Right lobe of liver (tissue), 6 donors: ENCODE measurements around the gene MAPRE2. TPM values are rescaled to one million over a fixed set of nuclear protein-coding genes. Genes with fewer than 3 reads are reported as not detected.
A peak's percentile ranks its signal among the peaks of the same experiment; 100 is the strongest.

ENCODE experiments used
- ATAC-seq, 4 donors: fragments of 200-7000 bp; cut with Tn5 transposase; one replicate each; pipeline ENCODE4 v1.9.1; 2020; ENCODE audit warnings: mild to moderate bottlenecking in 4 of 4, moderate library complexity in 4 of 4
- DNase-seq, 3 donors: peaks; one replicate each; pipeline ENCODE4 v3.0.0-alpha.2; 2020
- H3K27ac ChIP-seq, 3 donors: fragments of 200-600 bp; one replicate each; pipeline ENCODE4 v1.8.0; 2022
- H3K27me3 ChIP-seq, 2 donors: fragments of 200-600 bp; one replicate each; pipeline ENCODE4 v1.8.0; 2022
- H3K36me3 ChIP-seq, 4 donors: fragments of 200-600 bp; sonication (generic) in 1 of 4; one replicate each; pipeline versions ENCODE4 v1.5.1 to v1.8.0; 2017 to 2022; ENCODE audit warnings: control low read depth in 1 of 4
- H3K4me1 ChIP-seq, 4 donors: fragments of 200-600 bp; sonication (generic) in 1 of 4; one replicate each; pipeline versions ENCODE4 v1.5.1 to v1.8.0; 2017 to 2022; ENCODE audit warnings: control low read depth in 1 of 4
- H3K4me3 ChIP-seq, 3 donors: fragments of 200-600 bp; one replicate each; pipeline ENCODE4 v1.8.0; 2022
- H3K9me3 ChIP-seq, 4 donors: fragments of 200-600 bp; sonication (generic) in 1 of 4; one replicate each; pipeline versions ENCODE4 v1.5.1 to v1.8.0; 2017 to 2022; ENCODE audit warnings: control low read depth in 1 of 4
- CTCF ChIP-seq, 4 donors: fragments of 200-600 bp in 3 of 4; fragments of 450-650 bp in 1 of 4; IDR thresholded peaks; one replicate each; pipeline versions ENCODE4 v1.5.1 to v1.8.0; 2016 to 2022; ENCODE audit warnings: antibody characterized with exemption in 4 of 4, mild to moderate bottlenecking in 2 of 4
- POLR2A ChIP-seq: fragments of 450-650 bp; IDR thresholded peaks from one replicate; pipeline ENCODE4 v1.6.1; 2017; ENCODE audit warnings: antibody characterized with exemption, mild to moderate bottlenecking
- WGBS: methylation state at CpG from one replicate; pipeline ENCODE4 v1.1.6; 2018; ENCODE audit warnings: low coverage, low lambda C conversion rate; ENCODE audit not compliant: insufficient coverage; ENCODE audit errors: missing lambda C conversion rate; 5-methylcytosine and 5-hydroxymethylcytosine counted together
- intact Hi-C, 2 donors: fragments of 100-400 bp; cut with DNase I; formaldehyde crosslinking; loops; one replicate each; pipeline versions ENCODE4 v1.11.2 to v1.14.1; 2022
- total RNA-seq, 6 experiments: library from RNA; depleted of rRNA in 2 of 6; stranded (reverse); fragments of >200 nt in 2 of 6; fragmentation: NEBNext Ultra II Directional in 3 of 6; extraction: Animal tissue kit (Norgen Biotek cat#: 25700) in 3 of 6; gene quantifications; one replicate each; pipeline versions ENCODE4 v1.1.0 to v1.2.4, GENCODE V29; 2016 to 2023
- donor health status: DM: no; HTN: yes; CAD: no.
- donor health status: DM: no; HTN: no; CAD: no.
- donor health status: DM: no; HTN: no; CAD: no.
- donor health status: DM: no; HTN: yes; CAD: no.
- donor health status: DM: no; HTN: yes; CAD: no.

Gene MAPRE2
- total RNA-seq, 6 experiments from 2014 or later, result 17.0 to 25.9 (median 21.5) TPM

DNA sequence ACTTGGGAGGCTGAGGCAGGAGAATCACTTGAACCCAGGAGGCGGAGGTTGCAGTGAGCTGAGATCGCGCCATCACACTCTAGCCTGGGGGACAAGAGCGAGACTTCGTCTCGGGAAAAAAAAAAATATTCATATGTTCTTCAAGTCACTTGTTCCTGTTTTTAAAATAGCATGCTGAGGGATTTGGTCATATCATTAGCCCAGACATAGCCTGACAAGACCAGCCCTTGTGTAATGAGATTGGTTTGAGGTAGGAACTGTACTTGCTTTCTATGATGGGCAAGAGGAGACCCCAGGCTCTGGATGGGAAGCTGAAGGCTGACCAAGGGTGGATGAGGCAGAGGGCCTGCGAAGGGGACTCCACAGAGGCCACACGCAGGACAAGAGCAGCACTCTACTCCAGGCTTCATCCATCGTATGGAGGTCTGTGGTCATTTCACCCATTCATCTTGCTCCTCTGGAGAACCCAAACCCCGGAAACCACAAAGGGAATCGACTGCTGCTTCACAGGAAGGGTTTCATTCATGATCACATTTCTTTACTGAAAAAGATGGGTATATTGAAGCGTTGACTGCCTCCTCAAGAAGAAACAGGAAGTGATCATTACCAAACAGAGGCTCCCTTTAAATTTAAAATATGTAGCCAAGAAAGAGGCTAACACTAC lies 112.5 kb downstream of the MAPRE2 start:
- no peak overlapping the region for H3K4me3 ChIP-seq
- no peak overlapping the region for H3K27ac ChIP-seq
- no peak for TF ChIP-seq POLR2A
- TF ChIP-seq CTCF (IDR thresholded peaks at IDR 0.05), result no peak
- ATAC-seq (no peak), DNase-seq (no peak)
- no peaks in the 10 kb centered on the region for H3K36me3 ChIP-seq
- 59% methylated on average over 6 of the region's 12 CpGs for WGBS
- no peaks in the 10 kb centered on the region for H3K9me3 ChIP-seq
- intact Hi-C loops, result no loop called here
- H3K27me3 ChIP-seq, result no peaks in the 10 kb centered on the region
- H3K4me1 ChIP-seq, result no peaks in the 10 kb centered on the region

- intact Hi-C loops, result no loop called here
Observed at GRCh38 chr18:35155398-35156117, 114.3 kb downstream of the MAPRE2 start.

DNA sequence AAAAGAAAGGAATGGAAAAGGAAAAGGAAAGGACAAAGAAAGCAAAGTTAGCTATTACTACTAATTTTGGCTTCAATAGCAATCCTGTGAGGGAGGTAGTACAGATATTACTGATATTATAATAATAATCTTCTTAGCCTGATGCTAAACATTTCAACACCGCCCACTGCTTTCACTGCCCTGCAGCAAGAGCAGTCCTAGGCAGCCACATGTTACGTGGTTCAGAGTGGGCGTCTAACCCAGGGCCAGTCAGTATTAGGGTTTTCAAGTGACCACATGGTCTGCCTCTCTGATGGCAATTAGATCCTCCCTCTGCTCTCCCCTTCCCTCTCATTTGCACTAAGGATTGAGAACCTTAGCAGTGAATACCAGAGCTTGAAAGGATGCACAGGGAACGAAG lies 116.0 kb downstream of the MAPRE2 start:
- no peak for TF ChIP-seq CTCF (IDR thresholded peaks at IDR 0.05)
- TF ChIP-seq POLR2A, result no peak

More at GRCh38 chr18:35155398-35156117, 114.3 kb downstream of the MAPRE2 start:
- Histone ChIP-seq H3K4me1 (no peaks in the 10 kb centered on the region), H3K9me3 (no peaks in the 10 kb centered on the region), H3K36me3 (no peaks in the 10 kb centered on the region), H3K27ac (no peak overlapping the region), H3K4me3 (no peak overlapping the region), H3K27me3 (no peaks in the 10 kb centered on the region)
- no peak for TF ChIP-seq CTCF (IDR thresholded peaks at IDR 0.05)
- no peak for TF ChIP-seq POLR2A
- ATAC-seq (peak in 1 of 4 donors; percentile 14), DNase-seq (no peak)
- WGBS, result 32% methylated on average over 6 of the region's 8 CpGs

DNA sequence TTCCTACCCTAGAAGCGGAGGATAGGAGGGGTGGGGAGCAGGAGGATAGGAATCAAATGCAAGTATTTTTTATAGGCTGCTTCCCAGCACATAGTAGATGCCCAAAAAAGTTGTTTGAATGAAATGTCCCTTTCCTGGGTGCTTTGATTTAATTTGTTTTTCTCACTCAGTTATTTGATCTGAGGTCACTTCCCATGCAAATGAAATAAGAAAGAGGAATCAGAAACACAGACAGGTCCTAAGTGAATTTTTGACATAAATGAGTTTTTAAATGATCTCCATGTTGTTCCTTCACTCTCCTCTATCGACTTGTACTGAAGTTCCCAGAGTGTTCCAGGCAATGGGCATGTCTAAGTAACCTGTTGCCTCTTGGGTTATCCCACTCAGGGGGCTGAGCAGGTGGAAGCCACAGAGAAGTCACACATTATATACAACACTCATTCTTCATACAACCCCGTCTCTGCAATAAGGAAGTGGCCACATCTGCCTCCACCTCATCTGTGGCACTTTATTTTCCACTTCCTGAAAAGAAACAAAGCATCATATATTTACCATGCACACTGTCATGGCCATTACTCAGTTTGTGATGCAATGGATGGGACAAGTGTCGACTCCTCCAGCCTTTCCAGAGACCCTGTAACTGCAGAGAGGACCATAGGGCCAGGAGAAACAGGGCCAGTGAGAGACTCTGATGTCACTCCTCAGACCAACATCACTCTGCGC lies 117.7 kb downstream of the MAPRE2 start:
- intact Hi-C loops, result no loop called here
- Histone ChIP-seq H3K9me3 (no peaks in the 10 kb centered on the region), H3K27me3 (no peaks in the 10 kb centered on the region), H3K27ac (no peak overlapping the region), H3K4me1 (no peaks in the 10 kb centered on the region), H3K4me3 (no peak overlapping the region), H3K36me3 (no peaks in the 10 kb centered on the region)
- TF ChIP-seq POLR2A (no peak), CTCF (IDR thresholded peaks at IDR 0.05) (no peak)
- DNase-seq (no peak), ATAC-seq (peak in 1 of 4 donors; percentile 30)
- WGBS, result 54% methylated on average over 5 of the region's 5 CpGs

More for the DNA sequence above, 116.0 kb downstream of the MAPRE2 start:
- intact Hi-C loops, result no loop called here
- DNase-seq (no peak), ATAC-seq (no peak)
- Histone ChIP-seq H3K27me3 (no peaks in the 10 kb centered on the region), H3K4me3 (no peak overlapping the region), H3K4me1 (no peaks in the 10 kb centered on the region), H3K9me3 (no peaks in the 10 kb centered on the region), H3K27ac (no peak overlapping the region), H3K36me3 (no peaks in the 10 kb centered on the region)
- WGBS, result 84% methylated on average over 4 of the region's 4 CpGs
